Smooth muscle cell of trachea (primary cell): Measurements from ENCODE around the gene CTAG1B. TPM values are rescaled to one million over a fixed set of nuclear protein-coding genes. Genes with fewer than 3 reads are reported as not detected.

Source experiments
- total RNA-seq: library from RNA; depleted of rRNA; stranded (reverse); fragments of >200 nt; gene quantifications from 2 replicates; pipeline ENCODE4 v1.2.1, GENCODE V29; 2014

The CTAG1B gene
- total RNA-seq = not detected in 2 replicates

DNA sequence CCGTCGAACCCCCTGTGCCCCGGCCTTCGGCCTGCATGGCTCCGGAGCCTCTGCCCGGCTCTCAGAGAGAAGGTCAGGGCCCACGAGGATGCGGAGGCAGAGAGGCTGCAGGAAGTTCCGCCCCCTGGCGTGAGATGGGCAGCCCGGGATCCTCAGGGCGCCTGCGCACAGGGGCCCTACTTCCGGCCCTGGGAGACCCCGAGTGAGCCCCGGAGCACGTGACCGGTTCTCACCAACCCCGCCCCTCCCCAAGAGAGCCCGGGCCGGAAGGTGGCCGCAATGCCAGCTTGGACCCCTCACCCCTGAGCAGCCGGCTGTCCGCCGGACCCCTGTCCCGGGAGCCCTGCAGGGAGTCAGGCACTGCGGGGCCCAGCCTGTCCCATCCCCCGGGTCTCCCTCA, at the start of gene CTAG1B:
TSS of gene CTAG1B (minus strand) at position 101 of the 400 bp plus-strand sequence. CDS start at position 37, 64 bp downstream.

GRCh38 chrX:154653413-154653812, 34.3 kb upstream of the CTAG1B start, which contains the start of gene CTAG2:
Gene CTAG2, minus strand, starts transcription at chrX:154653579. Its CDS starts 64 bp downstream, at chrX:154653515.

GRCh38 chrX:154584585-154585183, 34.4 kb downstream of the CTAG1B start, which contains the start of gene CTAG1A:
Gene CTAG1A, plus strand, starts transcription at chrX:154585133. Its CDS starts 74 bp downstream, at chrX:154585207.

Other genes starting within 250 kb of the CTAG1B start
- gene FLNA, start 244.6 kb downstream of the CTAG1B start, total RNA-seq = 1,846 and 2,620 TPM in 2 replicates
- gene EMD, start 240.0 kb downstream of the CTAG1B start, total RNA-seq = 25.6 and 29.4 TPM in 2 replicates
- gene RPL10, start 220.9 kb downstream of the CTAG1B start, total RNA-seq = 1,913 and 5,394 TPM in 2 replicates
- 60.4 and 78.9 TPM in 2 replicates for gene DNASE1L1, start 210.0 kb downstream of the CTAG1B start, total RNA-seq
- 17.7 and 23.0 TPM in 2 replicates for gene TAFAZZIN, start 207.7 kb downstream of the CTAG1B start, total RNA-seq
- gene ATP6AP1, start 190.6 kb downstream of the CTAG1B start, total RNA-seq = 68.9 and 89.0 TPM in 2 replicates
- gene GDI1, start 182.1 kb downstream of the CTAG1B start, total RNA-seq = 63.3 and 141 TPM in 2 replicates
- 73.3 and 85.2 TPM in 2 replicates for gene FAM50A, start 175.1 kb downstream of the CTAG1B start, total RNA-seq
- gene PLXNA3, start 161.0 kb downstream of the CTAG1B start, total RNA-seq = 24.0 and 31.8 TPM in 2 replicates
- gene LAGE3, start 140.0 kb downstream of the CTAG1B start, total RNA-seq = 22.3 and 23.5 TPM in 2 replicates
- 39.0 and 75.4 TPM in 2 replicates for gene UBL4A, start 132.7 kb downstream of the CTAG1B start, total RNA-seq
- 21.1 and 33.6 TPM in 2 replicates for gene SLC10A3, start 128.7 kb downstream of the CTAG1B start, total RNA-seq
- 38.3 and 43.5 TPM in 2 replicates for gene FAM3A, start 103.0 kb downstream of the CTAG1B start, total RNA-seq
- 141 and 233 TPM in 2 replicates for gene G6PD, start 72.4 kb downstream of the CTAG1B start, total RNA-seq
- gene IKBKG, start 71.7 kb downstream of the CTAG1B start, total RNA-seq = 26.5 and 28.6 TPM in 2 replicates
- gene CTAG1A, start 34.1 kb downstream of the CTAG1B start, total RNA-seq = not detected in 2 replicates
- not detected in 2 replicates for gene CTAG2, start 34.3 kb upstream of the CTAG1B start, total RNA-seq
- 6.5 and 7.3 TPM in 2 replicates for gene GAB3, start 131.8 kb upstream of the CTAG1B start, total RNA-seq
- 26.3 and 29.8 TPM in 2 replicates for gene DKC1, start 143.6 kb upstream of the CTAG1B start, total RNA-seq
- 38.7 and 49.1 TPM in 2 replicates for gene MPP1, start 186.2 kb upstream of the CTAG1B start, total RNA-seq
- gene SMIM9, start 215.4 kb upstream of the CTAG1B start, total RNA-seq = not detected in 2 replicates